GM21619 (cell line): Measurements from ENCODE around the gene CAPN11.
A peak's percentile ranks its signal among the peaks of the same experiment; 100 is the strongest.
"Not testable (repeated sequence)": the region's sequence is repeated elsewhere in the genome, so short reads cannot be mapped to it uniquely, and the experiment has no call there.

Source experiments
- ATAC-seq: cut with Tn5 transposase; IDR thresholded peaks from one replicate; pipeline ENCODE4 v1.9.1; 2021; ENCODE audit not compliant: unreplicated experiment

The CAPN11 gene

GRCh38 chr6:44129841-44130322, 28.7 kb upstream of the CAPN11 start:
- ATAC-seq = no peak

- no peak for ATAC-seq
These were observed 26.7 kb upstream of the CAPN11 start for GRCh38 chr6:44131892-44132291.

GRCh38 chr6:44132476-44132875, 26.1 kb upstream of the CAPN11 start:
- no peak for ATAC-seq

- no peak for ATAC-seq
These were observed 25.4 kb upstream of the CAPN11 start for GRCh38 chr6:44133003-44133931.

GRCh38 chr6:44133981-44134711, 24.5 kb upstream of the CAPN11 start:
- ATAC-seq = no peak

- no peak for ATAC-seq
These were observed 23.4 kb upstream of the CAPN11 start for GRCh38 chr6:44135173-44135758.

GRCh38 chr6:44135875-44136274, 22.7 kb upstream of the CAPN11 start:
- ATAC-seq = no peak

- no peak for ATAC-seq
These were observed 19.8 kb upstream of the CAPN11 start for GRCh38 chr6:44138717-44139350.

- ATAC-seq = no peak
These were observed 19.3 kb upstream of the CAPN11 start for GRCh38 chr6:44139351-44139743.

- no peak for ATAC-seq
These were observed 15.8 kb upstream of the CAPN11 start for GRCh38 chr6:44142835-44143234.

GRCh38 chr6:44143731-44144130, 14.9 kb upstream of the CAPN11 start:
- ATAC-seq = no peak

- not testable (repeated sequence) for ATAC-seq
These were observed 14.1 kb upstream of the CAPN11 start for GRCh38 chr6:44144536-44144935.

GRCh38 chr6:44145839-44146238, 12.8 kb upstream of the CAPN11 start:
- ATAC-seq = no peak

- no peak for ATAC-seq
These were observed 11.9 kb upstream of the CAPN11 start for GRCh38 chr6:44146685-44147084.

- no peak for ATAC-seq
These were observed 11.4 kb upstream of the CAPN11 start for GRCh38 chr6:44147256-44147655.

GRCh38 chr6:44148306-44148705, 10.3 kb upstream of the CAPN11 start:
- ATAC-seq = no peak

GRCh38 chr6:44149369-44150012, 9.1 kb upstream of the CAPN11 start:
- no peak for ATAC-seq

GRCh38 chr6:44150317-44150917, 8.2 kb upstream of the CAPN11 start:
- no peak for ATAC-seq

- ATAC-seq = peak; percentile 67
These were observed 7.1 kb upstream of the CAPN11 start for GRCh38 chr6:44151348-44152108.

GRCh38 chr6:44152109-44152461, 6.5 kb upstream of the CAPN11 start:
- ATAC-seq = no peak
